HG02938 (cell line): ENCODE results near the gene CLCN7.
"Not testable (repeated sequence)": the region's sequence is repeated elsewhere in the genome, so short reads cannot be mapped to it uniquely, and the experiment has no call there.

Source experiments
- ATAC-seq: cut with Tn5 transposase; IDR thresholded peaks from one replicate; pipeline ENCODE4 v1.9.1; 2021; ENCODE audit warnings: mild to moderate bottlenecking, moderate library complexity; ENCODE audit not compliant: unreplicated experiment

Gene CLCN7

DNA sequence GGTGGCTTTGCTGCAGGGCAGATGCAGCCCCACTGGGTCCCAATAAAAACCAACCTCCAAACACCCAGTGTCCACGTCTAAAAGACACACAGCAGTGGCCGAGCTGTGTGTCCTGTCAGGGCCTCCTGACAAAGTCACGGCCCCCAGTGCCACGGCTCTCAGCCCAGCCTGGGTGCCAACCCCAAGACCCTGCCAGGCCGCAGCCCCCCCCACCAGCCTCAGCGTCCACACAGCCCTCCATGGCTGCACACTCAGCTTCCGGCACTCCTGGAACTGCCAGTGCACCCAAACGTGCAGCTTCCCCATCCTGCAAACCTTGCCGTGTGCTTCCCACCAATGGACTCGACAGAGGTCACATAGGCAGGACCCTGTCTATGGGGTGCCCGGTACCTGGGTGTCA, 26.9 kb downstream of the CLCN7 start:
- ATAC-seq = no peak

DNA sequence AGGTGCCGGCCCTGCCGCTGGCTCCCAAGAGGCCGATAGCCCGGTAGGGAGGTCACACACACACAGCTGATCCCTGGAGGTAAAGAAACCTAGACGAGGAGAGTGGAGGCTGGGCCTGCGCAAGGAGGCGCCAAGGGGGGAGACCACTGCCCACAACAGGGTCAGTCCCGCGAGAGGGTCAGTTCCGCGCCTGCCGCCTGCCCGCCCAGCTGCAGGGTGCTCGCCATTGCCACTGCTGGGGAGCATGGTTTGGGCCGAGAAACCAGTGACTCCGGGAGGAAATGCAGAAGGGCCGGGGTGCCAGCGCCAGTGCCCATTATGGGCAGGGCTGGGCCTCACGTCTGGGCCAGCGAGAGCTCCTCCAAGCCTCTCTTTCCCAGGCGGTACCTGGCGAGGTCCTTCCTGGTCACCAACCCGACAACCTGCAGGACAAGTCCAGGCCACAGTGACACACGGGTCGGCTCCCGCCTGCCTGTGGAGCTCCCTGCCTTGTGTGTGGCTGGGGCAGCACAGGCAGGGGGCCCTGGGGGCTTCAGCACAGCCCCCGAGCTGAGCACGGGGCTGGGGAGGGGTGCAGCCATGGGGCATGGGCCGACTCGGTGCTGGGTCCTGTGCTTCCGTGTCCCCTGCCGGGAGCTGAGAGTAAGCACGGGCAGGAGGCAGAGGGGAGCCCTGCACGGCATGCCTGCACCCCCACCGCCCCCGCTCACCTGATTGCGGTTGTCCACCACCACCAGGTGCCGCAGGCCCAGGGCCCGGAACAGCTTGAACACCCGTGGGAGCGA, 28.3 kb downstream of the CLCN7 start:
- ATAC-seq = no peak

DNA sequence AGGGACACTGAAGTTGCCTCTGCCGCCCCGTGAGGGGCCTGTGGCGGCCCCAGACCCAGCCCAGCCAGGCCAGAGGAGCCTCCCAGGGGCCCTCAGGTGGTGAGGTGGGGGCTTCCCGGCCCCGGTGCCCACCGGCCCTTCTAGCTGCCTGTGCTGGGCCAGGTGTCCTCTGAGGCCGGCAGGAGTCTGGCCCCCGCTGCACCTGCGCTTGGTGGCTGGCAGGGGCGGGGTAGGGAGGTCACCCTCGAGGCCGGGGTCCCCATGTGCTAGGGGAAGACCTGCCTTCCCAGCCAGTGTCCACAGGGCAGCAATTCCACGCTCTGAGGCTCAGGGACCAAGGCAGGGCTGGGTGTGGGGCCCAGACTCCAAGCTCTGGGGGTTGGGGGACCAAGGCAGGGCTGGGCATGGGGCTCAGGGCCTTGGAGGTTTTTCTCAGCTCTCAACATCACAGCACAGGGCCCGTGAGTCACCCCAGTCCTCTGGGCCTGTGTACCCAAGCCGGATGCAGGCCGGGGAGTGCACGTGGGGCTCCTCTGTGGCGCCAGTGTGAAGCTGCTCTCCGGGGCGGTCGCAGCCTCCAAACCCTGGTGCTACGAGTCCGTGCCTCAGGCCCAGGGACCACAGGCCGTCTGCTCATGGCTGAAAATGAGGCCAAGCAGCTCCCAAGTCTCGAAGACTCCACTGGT, 29.2 kb downstream of the CLCN7 start:
- ATAC-seq = no peak

DNA sequence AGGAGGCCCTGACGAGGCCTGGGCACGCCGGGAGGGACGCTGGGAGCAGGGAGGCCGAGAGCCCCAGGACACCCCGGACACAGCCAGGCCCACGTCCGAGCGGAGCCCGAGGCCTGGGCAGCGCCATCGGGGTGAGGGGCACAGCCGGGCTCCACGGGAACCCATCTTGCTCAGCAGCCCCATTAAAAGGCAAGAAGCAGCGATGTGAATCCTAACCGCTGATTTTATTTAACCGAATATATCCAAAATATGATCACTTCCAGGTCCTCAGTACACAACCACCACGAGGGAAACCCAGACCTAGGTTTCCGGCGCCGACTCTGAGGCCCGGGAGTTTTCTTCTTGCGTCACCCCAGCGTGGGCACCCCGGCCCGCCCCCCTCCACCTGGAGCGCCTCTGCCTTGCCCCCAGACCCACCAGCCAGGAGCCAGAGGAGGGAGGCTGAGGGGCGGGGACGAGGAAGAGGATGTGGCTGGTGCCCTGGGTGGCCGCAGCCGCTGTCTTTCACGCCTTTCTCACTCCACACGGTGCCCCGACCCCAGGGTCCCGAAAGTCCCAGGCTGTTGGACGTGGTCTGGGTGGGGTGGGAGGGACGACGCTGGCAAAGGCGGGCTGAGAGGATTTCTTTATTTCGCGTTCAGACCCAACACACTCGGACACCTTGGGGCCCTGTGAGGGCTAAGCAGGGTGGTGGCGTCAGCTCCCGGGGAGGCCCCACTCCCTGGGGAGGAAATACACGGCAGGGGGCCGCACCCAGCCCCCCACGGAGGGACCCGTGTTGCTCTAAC, 29.9 kb downstream of the CLCN7 start:
- ATAC-seq = no peak

DNA sequence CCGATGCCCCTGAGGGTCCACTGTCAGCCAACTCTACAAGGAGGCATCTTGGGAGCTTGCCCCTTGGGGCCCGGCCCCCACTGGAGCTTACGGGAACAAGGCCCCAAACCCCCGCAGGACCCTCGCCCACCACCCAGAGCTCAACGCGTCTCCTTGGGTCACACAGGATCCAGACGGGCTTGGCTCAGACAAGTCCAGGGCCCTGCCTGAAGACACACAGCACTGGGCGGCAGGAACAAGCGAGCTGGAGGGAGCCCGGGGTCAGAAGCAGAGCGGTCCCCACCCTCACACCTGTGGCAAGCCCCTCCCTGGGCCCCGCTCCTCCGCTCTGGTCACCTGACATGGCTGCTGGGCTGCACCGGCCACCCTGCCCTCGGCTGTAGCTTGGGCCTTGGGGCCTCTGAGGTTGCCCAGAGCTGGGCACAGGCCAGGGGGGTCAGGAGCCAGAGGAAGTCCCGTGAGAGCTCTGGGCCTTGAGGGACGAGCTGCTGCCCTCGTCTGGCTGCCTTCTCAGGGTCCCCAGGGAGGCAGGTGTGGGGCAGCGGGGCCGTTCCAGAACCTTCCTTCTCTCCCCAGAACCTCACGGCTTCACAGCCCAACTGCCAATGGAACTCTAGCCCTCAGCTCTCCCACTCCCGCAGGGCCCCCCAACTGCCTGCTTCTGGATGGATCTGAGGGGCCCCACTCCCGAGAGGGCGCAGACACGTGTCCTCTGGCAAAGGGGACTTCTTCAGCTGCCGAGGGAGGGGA, 30.7 kb downstream of the CLCN7 start, which contains the start of gene CCDC154:
Gene CCDC154 (minus strand): TSS at position 577 of the 750 bp plus-strand sequence. CDS start 234 bp downstream, at position 343.
- ATAC-seq = no peak

DNA sequence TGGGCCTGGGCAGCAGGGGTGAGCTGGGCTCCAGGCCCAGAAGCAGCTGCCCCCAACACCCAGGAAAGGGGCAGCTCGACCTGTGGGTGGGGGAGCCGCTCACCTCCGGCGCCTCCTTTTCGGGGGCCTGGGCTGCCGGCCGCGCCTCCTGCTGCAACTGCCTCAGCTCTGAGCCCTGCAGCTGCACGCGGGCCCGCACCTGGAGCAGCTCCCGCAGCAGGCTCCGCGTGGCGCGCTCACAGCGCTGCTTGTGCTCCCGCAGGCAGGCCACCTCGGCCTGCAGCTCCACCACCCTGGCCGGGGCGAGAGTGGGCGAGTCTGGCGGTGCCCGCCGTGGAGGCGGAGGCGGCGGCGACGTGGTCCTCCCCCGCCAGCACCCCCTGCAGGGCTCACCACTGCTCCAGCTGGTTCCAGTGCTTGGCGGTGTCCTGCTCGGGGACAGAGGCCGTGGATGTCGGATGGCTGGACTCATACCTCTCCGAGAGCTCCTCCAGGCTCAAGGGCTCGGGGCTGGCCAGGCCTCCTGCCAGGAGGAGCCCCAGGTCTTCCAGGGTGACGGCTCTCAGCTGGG, 31.3 kb downstream of the CLCN7 start:
- no peak for ATAC-seq

DNA sequence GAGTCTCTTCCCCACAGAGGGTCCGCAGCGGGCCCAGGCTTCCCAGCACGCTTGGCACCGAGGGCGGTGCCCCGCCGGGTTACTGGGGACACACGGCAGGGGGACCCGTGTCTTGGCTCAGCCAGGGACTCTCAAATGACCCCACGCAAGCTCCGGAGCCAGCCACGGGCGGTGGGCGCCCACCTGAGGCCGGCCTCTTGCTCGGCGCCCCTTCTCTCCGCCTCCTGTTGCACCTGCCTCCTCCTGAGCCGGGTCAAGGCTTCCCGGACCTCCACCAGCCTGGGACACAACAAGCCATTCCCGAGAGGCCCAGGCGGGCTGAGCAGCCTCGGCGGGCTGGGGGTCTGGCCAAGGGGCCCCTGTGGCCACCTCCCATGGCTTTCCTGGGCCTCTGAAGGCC, 32.1 kb downstream of the CLCN7 start:
- no peak for ATAC-seq

DNA sequence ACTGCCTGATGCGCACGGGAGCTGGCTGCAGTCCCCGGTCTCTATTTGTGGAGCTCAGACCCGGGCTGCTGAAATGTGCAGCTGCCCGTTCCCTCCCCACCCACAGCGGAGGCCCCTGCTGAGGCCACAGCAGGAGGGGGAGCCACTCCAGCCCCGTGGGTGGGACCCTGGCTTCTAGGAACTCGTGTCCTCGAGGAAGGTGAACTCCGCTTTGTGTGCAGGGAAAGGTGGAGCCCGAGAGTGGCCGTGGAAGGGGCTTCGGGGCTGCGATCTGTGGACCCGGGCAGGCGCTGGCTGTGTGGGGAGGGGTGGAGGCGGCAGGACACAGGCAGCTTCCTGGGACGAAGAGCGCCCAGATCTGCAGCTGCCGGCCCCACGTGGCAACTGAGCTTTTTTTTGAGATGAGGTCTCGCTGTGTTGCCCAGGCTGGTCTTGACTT, 33.4 kb downstream of the CLCN7 start:
- ATAC-seq = no peak

DNA sequence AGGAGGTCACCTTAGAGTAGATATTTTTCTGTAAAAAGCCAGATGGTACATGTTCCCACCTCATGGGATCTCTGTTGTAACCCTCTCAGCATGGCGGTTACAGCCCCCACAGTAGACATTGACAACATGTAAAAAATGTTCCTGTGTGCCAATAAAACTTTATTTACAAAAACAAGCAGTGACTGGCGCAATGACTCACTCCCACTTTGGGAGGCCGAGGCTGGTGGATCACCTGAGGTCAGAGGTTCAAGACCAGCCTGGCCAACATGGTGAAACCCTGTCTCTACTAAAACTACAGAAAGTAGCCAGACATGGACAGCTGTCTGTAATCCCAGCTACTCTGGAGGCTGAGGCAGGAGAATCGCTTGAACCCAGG, 35.1 kb downstream of the CLCN7 start:
- ATAC-seq = not testable (repeated sequence)

DNA sequence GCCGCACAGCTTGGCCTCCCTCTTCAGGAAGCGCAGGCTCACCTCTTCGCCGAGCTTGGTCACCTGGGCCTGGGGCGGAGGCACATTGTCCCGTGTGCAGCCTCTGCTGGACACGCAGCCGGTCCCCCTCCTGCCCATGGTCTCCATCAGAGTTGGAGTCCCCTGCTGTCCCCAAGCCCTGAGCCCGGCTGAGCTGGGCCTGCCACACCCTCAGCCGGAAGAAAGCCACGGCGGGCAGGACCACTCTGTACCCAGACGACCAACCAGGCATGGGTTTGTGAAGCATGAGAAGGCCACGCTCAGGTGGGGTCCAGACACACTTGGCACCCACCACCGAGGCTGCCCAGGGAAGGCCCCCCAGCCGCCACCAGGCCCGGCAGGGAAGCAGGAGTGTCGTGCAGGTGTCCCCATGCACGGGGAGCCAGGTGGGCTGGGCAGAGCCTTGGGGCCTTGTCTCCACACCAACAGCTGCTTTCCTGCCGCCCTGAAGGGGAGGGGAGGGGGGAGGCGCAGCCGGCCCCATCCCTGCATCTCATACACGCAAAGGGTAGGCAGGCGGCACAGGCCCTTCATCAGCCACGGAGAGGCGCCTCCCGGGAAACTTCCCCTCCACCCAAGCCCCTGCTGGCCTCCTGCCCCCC, 35.6 kb downstream of the CLCN7 start:
- no peak for ATAC-seq

DNA sequence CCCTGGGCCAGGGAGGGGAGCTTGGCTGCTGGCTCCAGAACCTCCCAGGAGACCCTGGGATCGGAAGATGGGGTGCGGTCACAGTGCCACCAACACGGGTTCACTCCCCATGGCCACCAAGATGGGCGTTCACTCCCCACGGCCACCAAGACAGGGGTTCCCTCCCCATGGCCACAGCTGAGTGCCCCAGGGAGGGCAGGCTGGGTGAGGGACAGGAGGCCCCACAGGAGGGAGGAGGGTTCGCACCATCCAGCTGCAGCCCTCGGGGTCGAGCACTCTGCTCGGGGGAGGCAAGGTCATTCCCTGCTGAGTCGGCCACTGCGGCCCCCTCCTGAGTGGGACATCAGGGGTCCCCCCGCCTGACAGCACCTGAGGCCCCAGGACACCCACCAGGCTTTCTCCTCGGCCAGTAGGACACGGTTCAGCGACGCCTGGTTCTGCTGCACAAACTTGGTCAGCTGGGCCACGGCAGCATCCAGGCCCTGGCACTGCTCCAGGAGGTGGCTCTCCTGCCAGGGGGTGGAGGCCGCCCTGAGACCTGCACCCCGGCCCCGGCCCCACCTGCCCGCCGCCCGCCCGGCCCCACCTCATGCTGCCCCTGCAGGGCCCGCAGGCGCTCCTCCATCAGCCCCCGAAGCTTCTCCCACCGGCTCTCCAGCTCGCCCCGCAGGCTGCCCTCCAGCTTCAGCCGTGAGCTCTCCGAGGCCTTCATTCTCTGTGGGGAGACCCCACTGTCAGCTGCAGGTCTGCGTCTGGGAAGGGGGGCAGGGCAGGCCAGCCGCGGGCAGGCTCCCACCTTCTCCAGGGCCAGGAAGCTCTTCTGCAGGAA, 36.4 kb downstream of the CLCN7 start:
- ATAC-seq = no peak

DNA sequence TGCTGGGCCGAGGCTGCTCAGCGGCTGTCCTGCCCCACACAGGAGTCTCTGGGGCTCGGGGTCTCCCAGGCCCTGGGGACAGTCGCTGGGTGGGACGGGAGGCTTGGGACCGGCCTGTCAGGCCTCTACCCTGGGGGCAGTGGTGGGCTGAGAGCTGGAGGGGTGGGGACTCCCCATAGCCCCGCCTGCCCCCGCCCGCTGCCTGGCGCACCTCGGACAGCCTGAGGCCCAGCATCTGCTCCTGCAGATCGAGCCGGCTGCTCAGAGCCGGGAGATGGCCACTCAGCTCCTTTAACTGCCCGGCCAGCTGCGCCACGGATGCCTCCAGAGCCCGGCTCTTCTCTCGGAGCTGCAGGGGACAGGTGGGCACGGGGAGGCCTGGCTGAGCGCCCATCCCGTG, 37.2 kb downstream of the CLCN7 start:
- ATAC-seq = no peak

DNA sequence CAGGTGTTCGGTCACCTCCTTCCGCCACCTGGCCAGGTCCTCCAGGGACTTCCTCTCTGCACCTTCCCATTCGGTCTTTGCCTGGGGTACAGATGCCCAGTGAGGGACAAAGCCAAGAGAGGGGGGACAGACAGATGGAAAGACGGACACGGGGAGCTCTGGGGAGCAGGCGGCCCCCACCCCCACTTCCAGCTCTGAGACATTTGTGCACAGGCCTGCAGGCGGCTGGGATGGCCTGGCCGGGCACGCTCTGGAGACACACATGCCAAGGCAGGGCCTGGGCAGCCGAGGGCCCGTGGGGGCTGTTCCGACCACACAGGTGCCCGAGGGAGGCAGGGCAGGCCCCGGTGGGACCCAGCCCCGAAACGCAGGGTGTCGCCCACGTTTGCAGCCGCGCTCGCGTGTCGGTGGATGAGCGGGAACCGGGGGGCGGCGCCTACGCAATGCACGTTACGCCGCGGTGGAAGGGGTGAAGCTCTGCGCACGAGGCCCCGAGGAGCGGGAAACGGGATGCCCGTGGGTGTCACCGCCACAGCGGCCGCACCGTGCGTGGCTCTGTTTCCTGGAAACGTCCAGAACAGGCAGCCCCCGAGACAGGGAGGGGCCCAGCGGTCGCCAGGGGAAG, 38.0 kb downstream of the CLCN7 start:
- no peak for ATAC-seq

DNA sequence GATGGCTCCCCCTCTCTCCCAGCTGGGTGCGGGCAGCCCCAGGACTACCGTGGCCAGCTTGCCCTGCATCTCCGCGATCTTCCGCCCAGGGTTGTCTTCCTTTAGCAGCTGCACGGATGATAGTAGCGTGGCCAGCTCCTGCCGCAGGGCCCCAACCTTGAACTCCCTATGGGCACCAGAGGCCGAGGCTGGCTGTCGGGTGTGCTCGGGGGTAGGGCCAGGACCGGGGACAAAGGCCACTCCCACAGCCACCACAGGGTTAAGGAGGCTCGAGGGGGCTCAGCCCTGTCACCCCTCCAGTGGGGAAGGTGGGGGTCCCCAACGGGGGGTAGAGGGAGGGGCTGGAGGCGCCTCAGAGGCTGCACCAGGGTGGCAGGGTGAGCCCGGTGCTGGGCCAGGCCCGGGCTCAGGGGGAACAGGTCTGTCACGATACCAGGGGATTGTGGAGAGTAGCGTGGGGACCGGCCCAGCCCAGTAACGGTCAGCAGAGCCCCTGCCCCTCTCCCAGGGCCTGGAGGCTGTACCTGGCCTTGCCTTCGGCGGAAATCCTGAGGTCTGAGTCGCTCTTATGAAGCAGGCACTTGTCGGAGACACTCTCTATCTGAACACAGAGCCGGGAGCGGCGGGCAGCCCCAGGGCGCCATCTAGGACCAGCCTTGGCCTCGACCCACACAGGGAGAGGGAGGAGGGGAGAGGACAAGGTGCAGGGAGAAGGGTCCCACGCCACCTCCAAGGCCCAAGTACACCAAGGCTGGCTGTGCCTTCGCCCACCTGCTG, 38.7 kb downstream of the CLCN7 start:
- ATAC-seq = no peak

DNA sequence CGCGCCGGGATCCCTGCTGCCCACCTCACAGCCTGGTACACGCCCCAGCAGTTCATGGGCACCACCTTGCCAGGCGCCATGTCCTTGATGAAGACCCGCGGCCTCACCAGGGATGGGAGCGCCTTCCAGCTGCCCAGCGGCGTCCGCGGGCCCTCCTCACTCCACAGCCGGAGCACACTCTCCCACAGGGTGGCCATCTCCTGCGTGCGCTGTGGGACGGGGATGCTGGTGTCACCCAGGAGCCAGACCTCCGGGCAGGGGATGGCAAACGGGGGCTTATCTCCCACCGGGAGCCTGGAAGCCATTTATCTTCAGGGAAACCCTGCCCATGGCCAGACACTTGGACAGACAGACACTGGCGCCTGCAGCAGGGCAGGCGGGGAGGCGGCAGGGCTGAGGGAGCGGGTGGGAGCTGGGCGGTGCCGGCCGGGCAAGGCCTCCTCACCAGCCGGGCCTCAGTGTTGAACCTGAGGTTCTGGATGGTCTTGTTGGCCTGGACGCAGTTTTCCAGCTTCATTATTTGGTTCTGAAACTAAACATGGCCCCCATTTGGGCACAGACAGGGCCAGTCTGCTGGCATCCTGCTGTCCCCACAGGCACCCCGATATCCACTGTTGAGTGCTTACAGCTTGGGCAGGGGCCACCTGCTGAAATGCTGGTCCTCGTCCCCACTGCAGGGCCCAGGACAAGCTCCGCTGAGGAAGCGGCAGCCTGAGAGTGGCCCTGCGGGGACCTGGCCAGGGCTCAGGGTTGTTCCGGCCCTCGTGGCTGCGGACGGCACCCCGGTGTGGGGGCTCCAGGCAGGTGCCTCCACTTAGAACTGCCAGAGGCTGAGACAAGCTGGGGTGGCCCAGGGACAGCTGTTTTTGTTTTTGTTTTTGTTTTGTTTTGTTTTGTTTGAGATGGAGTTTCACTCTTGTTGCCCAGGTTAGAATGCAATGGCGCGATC, 39.9 kb downstream of the CLCN7 start:
- ATAC-seq = no peak

DNA sequence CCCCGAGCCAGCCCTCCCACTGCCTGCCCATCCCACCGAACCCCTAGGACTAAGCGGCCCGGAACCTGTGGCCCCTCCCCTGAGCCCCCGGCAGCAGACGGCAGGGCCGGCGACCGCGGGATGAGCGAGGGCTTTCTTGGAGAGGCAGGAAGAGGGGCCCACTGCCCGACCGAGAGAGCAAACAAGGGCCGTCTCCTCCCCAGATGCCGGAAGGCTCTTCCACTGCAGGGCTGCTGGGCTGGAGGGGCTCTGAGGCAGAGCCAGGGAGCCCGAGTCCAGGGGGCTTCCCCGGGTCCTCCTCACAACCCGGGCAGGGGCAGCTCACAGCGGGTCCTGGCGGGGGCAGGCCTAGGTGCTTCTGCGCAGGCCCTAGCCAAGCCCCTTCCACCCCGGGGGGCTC, 41.1 kb downstream of the CLCN7 start:
- ATAC-seq = no peak

DNA sequence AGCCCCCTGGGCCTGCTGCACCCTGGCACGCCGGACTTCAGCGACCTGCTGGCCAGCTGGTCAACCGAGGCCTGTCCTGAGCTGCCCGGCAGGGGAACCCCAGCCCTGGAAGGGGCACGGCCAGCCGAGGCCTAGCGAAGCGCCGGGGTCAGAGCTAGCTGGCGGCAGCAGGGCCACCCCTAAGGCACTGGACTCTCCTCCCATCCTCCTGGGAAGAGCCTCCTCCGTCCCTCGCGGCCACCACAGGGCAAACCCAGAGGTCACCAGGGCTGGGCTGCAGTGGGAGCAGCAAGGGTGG, 41.6 kb downstream of the CLCN7 start:
- no peak for ATAC-seq
